Measurements from ENCODE around the gene TAS2R60.
"Not testable (repeated sequence)": the region's sequence is repeated elsewhere in the genome, so short reads cannot be mapped to it uniquely, and the experiment has no call there.

Gene TAS2R60, protein sequence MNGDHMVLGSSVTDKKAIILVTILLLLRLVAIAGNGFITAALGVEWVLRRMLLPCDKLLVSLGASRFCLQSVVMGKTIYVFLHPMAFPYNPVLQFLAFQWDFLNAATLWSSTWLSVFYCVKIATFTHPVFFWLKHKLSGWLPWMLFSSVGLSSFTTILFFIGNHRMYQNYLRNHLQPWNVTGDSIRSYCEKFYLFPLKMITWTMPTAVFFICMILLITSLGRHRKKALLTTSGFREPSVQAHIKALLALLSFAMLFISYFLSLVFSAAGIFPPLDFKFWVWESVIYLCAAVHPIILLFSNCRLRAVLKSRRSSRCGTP

GRCh38 chr7:143443153-143443552 is at the start of gene TAS2R60:
Gene TAS2R60, plus strand, starts transcription at chr7:143443453. Its CDS starts 0 bp downstream, at chr7:143443453.
- no peak for DNase-seq

DNA sequence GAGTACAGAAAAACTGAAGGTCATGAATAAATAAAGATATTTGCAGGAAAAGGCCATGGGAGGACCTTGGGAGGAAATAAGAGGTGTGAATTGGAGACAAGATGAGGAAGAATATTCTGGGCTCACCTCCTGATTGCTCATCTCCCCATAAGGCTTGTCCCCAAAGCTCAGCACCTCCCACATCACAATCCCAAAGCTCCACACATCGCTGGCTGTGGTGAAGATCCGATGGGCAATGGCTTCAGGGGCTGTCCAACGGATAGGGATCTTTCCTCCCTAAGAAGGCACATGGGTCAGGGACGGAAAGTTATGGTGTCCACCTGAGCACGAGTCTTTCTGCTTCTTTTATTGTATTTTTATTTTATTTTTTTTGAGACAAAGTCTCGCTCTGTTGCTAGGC is 49.2 kb upstream of the TAS2R60 start:
- DNase-seq, result no peak

DNA sequence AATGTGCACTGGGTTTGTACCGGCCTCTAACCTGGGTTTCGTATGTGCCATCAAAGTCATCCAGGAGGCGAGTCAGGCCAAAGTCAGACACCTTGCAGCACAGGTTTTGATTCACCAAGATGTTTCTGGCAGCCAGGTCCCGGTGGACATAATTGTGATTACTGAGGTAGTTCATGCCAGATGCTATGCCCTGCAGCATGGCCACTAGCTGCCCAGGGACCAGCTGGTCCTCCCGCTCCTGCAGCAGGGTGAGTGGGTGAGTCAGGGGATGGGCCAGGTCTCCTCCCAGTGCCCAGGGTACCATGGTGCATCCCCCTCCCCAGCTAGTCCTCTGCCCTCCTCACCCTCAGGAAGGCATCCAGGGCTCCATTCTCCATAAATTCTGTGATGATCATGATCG is 48.5 kb upstream of the TAS2R60 start:
- no peak for DNase-seq

DNA sequence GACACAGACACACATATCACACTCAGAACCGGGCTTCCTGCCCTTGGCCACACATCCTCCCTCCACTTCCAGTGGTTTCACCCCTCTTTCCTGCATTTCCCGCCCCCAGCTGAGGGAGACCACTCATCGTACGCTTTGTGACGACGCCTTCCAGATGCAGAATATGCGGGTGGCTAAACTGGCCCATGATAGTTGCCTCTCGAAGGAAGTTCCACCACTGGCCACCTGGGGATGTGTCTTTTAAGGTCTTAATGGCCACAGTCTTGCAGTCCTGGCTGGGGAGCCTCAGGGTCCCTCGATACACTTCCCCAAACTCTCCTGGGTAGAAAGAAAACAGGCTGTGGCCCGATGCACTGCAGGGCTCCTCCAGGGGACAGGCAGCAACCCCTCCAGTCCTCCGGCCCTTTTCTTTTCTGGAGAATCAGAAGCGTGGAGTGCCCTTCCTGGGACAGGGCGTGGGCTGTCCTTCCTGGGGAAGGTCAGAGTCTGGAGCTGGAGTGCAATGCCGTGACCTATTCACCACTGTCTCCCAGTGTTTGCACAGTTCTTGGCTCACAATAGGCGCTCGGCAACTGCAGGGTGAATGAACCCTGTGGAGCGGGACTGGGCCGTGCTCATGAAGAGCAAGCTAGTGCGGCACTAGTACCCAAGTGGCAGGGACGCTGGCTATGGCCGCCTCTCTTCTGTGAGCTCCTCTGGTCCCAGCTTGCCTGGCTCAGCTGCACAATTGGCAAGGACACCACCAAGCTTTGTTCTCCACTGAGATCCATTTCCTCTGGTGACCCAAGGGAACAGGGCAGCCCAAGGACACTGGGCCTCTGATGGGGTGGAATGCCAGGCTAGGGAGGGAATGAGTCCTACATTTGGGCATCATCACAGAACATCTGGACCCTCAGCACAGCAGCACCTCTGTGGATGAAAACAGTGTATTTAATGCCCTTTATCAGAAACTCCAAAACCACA is 47.8 kb upstream of the TAS2R60 start:
- DNase-seq, result no peak

DNA sequence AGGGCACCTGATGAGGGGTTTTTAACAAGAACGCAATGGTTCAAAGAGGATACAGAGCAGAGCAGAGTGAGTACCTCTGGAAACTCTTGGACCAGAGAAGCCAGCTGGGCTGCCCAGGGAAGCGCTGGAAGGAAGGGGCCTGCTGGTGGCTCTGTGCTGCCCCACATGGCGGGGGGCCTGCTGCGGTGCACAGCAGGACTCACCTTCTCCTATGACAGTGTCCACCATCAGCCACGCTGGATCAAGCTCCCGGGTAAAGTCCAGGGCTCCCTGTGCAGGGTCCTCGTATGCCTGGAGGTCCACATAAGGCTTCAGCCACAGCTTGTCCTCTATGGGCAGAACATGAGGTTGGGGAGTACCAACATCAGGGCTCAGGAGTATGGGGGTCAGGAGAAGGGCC is 47.1 kb upstream of the TAS2R60 start:
- no peak for DNase-seq

- DNase-seq, result no peak
These were observed 46.4 kb upstream of the TAS2R60 start for GRCh38 chr7:143396625-143397556.

- DNase-seq, result no peak
These were observed 45.3 kb upstream of the TAS2R60 start for GRCh38 chr7:143397710-143398530.

DNA sequence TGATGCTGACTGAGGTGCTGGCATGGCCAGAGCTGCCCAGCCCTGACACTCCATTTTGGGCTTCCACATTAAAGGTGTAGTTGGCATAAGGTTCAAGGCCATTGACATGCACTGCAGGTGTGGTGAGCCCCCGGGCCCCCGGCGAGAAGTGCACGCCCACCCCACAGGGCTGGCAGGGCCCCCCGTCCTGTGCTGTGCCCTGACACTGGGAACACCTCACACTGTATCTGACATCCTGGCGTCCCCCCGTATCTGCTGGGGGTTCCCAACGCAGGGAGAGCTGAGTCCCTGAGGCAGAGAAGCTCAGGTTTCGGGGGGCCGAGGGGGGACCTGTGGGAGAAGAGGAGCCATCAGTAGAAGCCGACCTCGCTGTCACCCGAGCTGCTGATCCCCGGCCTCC is 44.6 kb upstream of the TAS2R60 start:
- DNase-seq, result no peak

- no peak for DNase-seq
These were observed 44.1 kb upstream of the TAS2R60 start for GRCh38 chr7:143399151-143399550.

- DNase-seq, result no peak
These were observed 43.6 kb upstream of the TAS2R60 start for GRCh38 chr7:143399642-143400041.

DNA sequence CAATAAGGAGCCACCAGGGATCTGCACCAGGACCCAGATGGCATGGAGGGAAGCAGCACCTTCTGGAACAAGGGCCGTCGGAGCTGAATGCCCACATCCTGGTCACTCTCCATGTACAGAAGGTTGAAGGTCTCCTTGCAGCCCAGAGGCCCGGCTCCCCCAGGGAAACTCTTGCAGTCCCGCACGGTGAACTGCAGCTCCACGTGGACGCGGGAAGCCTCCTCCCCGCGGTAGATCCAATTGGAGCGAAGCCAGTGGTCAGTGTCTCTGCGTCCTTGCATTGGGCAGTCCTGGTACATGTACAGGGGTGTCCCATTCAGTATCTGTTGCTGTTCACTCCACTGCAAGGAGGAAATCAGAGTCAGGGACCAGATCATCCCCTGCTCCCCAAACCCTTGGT is 42.0 kb upstream of the TAS2R60 start:
- DNase-seq, result no peak

- DNase-seq, result not testable (repeated sequence)
These were observed 41.0 kb upstream of the TAS2R60 start for GRCh38 chr7:143402233-143402632.

DNA sequence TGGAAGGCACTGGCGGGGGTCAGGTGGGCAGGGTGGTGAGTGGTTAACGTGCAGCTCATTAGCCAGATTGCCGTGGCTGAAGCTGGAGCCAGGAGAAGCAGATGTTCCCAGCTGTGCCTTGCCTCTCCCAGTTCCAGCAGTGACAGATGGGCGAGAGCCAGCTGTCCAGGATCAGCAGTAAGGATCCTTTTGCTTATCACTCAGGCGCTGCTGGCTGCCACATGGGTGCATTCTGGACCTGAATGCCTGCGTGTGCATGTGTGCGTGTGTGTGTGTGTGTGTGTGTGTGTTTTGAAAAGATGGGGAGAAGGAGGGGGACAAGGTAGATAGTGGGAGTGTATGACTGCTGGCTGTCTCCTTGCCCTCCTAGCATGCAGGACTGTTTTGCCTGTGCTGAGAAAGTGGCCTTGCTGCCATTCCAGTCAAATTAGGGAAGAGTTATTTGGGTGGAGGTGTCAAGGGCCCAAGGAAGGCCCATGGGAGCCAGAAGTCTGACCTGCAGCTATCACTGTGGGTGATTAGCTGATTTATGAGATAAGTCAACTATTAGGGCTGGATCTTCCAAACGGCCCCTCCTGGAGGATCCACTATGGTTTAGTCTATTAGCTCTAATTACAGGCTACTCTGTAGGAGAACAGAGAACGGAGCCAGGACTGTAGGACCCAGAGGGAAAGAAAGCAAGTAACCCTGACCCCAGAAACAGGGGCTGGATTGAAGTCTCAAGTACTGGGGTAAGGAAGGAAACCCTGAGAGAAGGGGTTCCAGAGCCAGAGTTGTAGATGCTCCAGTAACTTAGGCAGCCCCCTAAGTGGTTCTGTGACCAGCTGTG is 37.9 kb upstream of the TAS2R60 start:
- no peak for DNase-seq

- DNase-seq, result no peak
These were observed 37.3 kb upstream of the TAS2R60 start for GRCh38 chr7:143406002-143406357.

DNA sequence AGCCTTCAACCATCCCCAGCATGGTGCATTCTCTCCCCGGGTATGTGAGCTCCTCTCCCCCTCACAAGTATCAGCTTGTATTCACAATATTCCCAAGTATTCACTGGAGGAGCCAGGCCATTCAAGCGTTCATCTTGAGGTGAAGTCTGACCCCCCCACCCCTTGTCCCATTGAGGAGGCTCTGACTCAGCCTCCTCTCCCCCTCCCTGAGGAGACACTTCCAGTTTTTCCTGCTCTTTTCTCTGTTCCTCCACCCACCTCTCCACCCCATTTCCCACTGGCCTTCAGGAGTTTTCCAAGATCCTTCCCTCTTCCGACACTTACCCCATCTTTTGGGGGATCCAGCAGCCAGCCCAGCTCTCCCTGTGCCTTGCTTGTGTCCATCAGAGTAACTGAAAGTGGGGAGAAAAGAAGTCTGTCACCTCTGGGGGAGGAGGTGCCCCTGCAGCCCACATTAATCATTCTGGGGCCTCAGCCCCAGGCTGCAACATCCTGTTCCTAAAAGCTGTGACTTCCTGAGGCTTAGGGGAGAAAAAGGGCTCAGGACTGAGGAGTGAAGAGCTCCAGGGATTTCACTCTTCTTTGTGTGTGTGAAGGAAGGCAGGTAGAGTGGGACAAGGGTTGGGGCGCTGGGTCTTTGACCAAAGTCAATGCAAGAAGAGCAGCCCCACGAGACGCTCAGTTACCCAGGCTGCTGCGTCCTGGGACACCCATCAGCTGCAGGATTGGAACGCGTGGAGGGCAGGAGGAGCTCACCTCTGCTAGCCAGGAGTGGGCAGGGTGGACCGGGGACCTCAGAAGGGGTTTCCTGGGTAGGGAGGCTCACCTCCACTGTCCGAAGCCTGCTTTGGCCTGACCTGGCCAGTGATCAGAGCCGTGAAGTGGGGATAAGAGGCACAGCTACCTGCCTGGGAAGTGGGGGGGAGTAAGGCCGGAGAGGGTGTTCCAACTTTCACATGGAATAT is 35.7 kb upstream of the TAS2R60 start:
- peak; percentile 32 for DNase-seq

DNA sequence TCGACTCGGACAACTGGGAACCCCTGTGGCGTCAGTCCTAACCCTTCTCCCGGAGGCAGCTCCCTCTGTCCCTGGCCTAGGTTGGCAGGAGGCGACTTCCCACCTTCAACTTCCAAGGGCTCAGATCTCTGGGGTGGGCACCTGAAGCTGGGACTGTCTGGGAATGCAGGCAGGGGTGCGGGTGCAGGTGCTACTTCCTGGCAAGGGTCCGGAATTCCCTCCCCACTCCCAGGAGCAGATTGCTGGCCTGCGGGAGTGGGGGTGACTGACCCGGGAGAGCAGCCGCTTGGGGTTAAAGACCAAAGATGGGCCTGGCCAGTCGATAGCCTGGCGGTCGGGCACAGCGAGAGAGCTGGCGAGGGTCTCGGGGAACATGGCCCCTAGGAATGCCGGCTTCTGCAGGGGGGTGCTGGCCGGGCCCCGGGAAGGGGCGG is 35.0 kb upstream of the TAS2R60 start:
- no peak for DNase-seq

DNA sequence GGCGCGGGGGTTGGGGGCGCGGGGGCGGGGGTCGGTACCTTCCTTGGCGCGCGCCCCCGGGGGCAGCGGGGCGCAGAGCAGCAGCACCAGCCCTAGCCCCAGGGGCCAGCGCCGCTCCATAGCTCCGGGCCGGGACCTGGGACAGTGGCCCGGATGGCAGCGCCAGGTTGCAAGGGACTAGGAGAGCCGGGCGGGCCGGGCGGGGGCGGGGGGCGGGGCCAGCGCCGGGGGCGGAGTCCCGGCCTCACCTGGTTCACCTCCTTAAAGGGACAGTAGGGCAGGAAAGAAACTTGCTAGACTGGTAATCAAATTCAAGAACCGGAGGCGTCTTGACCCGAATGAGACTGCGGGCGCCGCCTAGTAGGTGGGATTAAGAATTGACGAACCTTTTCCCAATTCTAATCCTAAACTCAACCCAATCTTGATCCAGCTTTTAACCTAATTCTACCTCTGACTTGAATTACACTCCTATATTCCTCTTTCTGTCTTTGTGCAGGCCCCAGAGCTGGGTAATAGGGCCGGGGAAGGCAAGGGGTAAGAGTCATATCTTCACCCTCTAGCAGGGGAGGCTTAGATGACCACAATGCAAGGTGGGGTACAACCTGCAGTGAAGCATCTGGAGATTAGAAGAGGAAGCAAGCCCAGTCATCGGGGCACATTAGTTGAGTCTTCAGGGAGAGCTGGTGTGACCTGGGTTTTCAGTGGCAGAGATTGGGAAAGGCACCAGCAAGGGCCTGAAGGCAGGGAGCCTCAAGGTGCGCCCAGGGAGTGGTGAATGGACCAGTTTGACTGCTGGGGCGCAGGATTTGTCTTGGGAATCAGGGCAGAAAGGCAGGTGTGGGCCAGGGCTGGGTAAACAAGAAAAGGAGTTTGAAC is 34.3 kb upstream of the TAS2R60 start, which contains the start of gene EPHA1:
TSS of gene EPHA1 (minus strand) at position 171 of the 876 bp plus-strand sequence. CDS start at position 120, 51 bp downstream.
- peak; percentile 35 for DNase-seq

- DNase-seq, result no peak
These were observed 32.7 kb upstream of the TAS2R60 start for GRCh38 chr7:143410521-143411004.

Data from activated CD4-positive, alpha-beta T cell treated with anti-CD3 and anti-CD28 coated beads, Interleukin-10, Interleukin-2, amounts not matched to agents 100 ng/mL and 50 ng/mL, durations not matched to agents 16 hours and 8 hours (primary cell).